GM18907 (cell line): ENCODE data around the gene ZNF107.
"Not testable (repeated sequence)": the region's sequence is repeated elsewhere in the genome, so short reads cannot be mapped to it uniquely, and the experiment has no call there.

Experiments used
- ATAC-seq: cut with Tn5 transposase; IDR thresholded peaks from one replicate; pipeline ENCODE4 v1.9.1; 2021; ENCODE audit warnings: mild to moderate bottlenecking, moderate library complexity; ENCODE audit not compliant: unreplicated experiment

The ZNF107 gene

DNA sequence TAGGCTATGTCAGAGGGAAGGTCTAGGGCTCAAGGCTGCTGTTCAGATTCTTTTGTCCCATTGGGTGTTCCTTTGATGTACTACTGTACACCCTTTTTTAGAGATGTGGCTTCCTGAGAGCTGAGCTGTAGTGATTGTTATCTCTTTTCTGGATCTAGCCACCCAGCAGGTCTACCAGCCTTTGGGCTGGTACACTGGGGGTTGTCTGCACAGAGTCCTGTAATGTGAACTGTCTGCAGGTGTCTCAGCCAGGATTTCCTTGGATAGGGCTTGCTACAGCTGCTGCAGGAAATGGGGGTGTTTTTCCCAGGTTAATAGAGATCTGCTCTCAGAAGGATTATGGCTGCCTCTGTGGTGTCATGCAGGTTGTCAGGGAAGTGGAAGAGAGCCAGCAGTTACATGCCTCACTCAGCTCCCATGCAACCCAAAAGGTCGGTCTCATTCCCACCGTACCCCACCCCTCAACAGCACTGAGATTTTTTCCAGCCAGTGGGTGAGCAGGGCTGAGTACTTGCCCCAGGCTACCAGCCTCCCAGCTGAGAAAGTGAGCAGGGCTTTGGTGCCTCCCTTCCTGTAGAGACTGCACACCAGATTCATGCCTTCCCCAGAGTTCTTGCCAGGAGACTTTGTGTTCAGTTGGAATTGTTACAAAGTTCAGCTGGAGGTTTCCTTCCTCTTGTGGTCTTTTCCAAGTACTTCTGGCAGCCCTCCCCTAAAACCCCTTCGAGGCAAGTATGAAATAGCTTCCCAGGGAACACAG lies 63.3 kb downstream of the ZNF107 start:
- ATAC-seq = no peak

DNA sequence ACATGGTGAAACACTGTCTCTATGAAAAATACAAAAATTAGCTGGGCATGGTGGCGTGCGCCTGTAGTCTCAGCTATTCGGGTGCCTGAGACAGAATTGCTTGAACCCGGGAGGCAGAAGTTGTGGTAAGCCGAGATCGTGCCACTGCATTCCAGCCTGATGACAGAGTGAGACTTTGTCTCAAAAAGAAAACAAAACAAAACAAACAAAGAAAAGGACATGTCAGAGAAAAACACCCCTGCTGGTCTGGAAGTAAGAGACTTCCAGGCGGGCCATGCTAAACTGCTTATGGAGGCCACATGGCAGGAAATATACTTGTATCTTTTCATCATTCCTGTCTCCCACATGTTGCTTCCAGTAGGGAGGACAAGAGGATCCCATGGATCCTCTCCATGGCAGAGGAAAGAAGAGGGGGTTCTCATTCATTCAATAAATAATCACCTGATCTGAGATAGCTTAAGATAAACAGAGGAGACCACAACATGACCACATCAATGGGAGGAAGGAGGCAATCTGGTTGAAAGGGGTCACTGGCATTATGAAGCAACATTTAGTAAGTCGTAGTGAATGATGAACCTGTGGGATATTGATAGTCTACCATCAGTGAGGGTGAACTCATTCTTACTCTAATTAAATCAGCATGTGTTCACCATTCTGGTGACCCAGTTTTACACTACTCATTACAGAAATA lies 67.8 kb downstream of the ZNF107 start:
- ATAC-seq = no peak

DNA sequence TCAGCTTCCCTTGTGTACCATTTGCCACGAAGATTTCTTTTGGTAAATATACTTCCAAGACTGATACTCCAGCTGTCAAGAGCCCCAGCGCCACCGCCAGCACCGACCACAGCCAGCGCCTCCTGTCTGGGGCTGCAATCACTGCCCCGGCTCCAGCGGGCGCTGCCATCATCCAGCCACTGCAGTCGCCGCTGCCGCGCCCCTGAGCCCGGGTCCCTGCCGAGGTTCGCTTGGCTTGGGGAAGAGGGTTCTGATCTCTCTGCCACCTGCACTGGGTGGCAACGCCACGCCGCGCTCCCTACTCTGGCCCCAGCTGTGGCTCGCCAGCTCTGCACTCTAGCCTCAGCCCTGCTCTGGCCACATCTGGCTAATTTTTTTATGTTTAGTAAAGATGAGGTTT lies 70.6 kb downstream of the ZNF107 start:
- ATAC-seq = no peak

GRCh38 chr7:64738403-64738802 lies 72.5 kb downstream of the ZNF107 start:
- not testable (repeated sequence) for ATAC-seq

- not testable (repeated sequence) for ATAC-seq
Observed at GRCh38 chr7:64738953-64739352, 73.0 kb downstream of the ZNF107 start.

DNA sequence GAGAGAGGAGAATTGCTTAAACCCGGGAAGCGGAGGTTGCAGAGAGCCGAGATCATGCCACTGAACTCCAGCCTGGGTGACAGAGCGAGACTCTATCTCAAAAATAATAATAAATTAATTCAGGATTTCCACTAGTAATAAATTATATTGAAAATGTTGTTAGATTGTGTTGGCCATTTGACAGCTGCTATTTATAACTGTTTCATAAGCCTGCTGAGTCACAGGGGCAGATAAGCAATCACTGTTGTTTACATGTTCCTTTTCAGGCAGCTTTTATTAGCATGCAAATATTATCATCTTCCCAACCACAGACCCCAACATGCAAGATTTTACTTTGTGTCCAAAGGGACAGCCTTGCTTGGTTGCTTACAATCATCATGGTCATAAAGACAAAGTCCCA lies 78.7 kb downstream of the ZNF107 start:
- no peak for ATAC-seq

- ATAC-seq = no peak
Observed at GRCh38 chr7:64747802-64748201, 81.9 kb downstream of the ZNF107 start.

DNA sequence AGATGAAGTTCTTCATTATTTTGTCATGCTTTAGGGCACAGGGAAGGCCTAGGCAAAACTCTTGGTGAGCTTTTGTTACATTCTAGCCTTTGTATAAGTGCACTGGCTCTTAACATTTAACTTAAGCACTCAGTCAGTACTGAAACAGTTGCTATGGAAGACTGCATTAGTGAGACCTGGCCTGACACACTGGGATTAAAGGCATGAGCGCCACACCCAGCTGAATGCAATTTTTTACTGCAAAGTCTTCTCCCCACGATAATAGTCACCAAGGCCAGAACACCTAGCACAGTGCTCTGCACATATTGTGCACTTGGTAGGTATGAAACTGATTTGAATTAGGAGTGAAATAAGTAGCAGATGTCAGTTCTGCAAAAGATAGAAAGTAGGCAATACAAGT lies 87.1 kb downstream of the ZNF107 start:
- no peak for ATAC-seq

GRCh38 chr7:64755865-64756264 lies 89.9 kb downstream of the ZNF107 start:
- no peak for ATAC-seq

- no peak for ATAC-seq
Observed at GRCh38 chr7:64758151-64758550, 92.2 kb downstream of the ZNF107 start.
